Frontal cortex (tissue), 4 donors: ENCODE measurements around the gene COL11A2. TPM values are rescaled to one million over a fixed set of nuclear protein-coding genes. Genes with fewer than 3 reads are reported as not detected.
A peak's percentile ranks its signal among the peaks of the same experiment; 100 is the strongest.
"Not testable (repeated sequence)": the region's sequence is repeated elsewhere in the genome, so short reads cannot be mapped to it uniquely, and the experiment has no call there.

ENCODE experiments used
- DNase-seq, 2 donors: peaks; one replicate each; pipeline ENCODE4 v3.0.0; 2012; ENCODE audit warnings: low spot score in 2 of 2
- FAIRE-seq: peaks from 2 replicates; lab custom pipeline; 2012; peaks lifted over from hg19 to GRCh38; lab: Jason Lieb, UNC
- total RNA-seq: library from RNA; depleted of rRNA; stranded (reverse); fragments of >200 nt; gene quantifications from one replicate; pipeline ENCODE4 v1.2.3, GENCODE V29; 2014
- donor health status: control.
- donor health status: control.
- donor health status: control.

The COL11A2 gene
- total RNA-seq, 1 donor from 2014 or later: 1.2 TPM

DNA sequence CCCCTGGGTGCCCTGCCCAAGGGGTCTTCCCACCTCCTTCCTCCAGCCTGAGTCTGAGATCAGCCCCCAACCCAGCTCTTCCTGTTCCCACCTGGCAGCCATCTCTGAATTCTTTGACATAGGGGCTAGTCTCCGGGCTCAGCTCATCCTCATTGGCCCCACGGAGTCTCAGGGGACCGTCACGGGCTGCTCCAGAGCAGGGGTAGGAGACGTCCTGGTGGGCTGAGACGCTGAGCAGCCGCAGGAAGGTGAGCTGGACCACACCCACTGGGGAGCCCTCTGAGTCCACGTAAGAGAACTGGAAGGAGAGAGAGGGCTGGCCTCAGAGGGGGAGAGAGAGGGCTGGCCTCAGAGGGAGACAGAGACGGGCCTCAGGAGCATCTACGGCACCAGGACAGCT is 28.1 kb downstream of the COL11A2 start:
- DNase-seq (no peak), FAIRE-seq (no peak)

- DNase-seq (peak in 1 of 2 donors; percentile 6), FAIRE-seq (no peak)
These were observed 28.7 kb downstream of the COL11A2 start for GRCh38 chr6:33163540-33163939.

GRCh38 chr6:33161354-33162331 is 30.6 kb downstream of the COL11A2 start:
- FAIRE-seq: no peak
- peak; percentile 79 to 93 for DNase-seq

- DNase-seq (peak; percentile 35 to 54), FAIRE-seq (no peak)
These were observed 31.4 kb downstream of the COL11A2 start for GRCh38 chr6:33160728-33161344.

DNA sequence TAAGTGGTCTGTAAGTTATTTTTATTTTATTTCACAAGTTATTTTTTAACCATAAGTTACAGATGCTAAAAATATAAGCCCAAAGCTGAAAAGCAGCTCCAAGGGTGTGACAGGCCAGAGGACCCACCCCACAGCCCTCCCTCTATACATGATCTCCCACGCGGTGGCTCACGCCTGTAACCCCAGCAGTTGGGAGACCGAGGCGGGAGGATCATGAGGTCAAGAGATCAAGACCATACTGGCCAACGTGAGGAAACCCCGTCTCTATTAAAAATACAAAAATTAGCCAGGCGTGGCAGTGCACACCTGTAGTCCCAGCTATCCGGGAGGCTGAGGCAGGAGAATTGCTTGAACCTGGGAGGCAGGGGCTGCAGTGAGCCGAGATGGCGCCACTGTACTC is 32.2 kb downstream of the COL11A2 start:
- no peak for DNase-seq
- no peak for FAIRE-seq

DNA sequence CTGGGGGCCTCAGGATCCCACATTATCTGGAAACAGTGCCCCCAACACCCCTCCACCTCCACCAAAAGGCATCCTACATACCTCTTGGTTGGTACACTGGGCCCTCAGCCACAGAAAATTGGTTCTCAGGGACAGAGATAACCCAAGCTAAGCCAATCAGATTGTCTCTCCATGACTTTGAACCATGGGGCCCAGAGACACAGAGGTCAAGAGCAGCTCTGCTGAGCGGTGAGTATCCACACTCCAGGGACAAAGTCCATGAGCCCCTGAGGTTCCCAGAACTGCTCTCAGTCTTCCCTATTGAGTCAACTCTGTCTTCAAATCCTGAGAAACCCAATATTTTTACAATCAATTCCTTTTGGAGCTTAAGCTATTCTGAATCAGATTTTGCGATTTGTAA is 35.3 kb downstream of the COL11A2 start:
- DNase-seq: no peak
- no peak for FAIRE-seq

DNA sequence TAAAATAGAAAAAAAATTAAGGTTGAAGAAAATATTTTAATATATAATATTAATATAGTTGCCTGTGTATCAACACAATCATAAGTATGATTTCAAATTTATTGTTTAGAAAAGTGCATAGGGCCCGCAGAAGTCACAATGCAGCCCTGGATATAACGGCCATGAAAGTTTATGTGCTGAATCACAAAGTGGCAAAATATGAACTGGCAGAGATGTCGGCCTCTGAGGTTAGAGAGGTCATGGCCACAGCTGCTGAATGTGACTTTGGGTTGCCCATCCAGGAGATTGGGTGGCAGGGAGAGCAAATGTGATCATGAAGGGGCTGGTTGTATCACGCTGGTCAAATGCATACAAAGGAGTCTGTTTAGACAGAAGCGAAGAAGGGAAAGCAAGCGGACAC is 35.7 kb downstream of the COL11A2 start:
- FAIRE-seq (no peak), DNase-seq (no peak)

GRCh38 chr6:33154349-33154748 is 37.9 kb downstream of the COL11A2 start:
- DNase-seq (no peak), FAIRE-seq (no peak)

DNA sequence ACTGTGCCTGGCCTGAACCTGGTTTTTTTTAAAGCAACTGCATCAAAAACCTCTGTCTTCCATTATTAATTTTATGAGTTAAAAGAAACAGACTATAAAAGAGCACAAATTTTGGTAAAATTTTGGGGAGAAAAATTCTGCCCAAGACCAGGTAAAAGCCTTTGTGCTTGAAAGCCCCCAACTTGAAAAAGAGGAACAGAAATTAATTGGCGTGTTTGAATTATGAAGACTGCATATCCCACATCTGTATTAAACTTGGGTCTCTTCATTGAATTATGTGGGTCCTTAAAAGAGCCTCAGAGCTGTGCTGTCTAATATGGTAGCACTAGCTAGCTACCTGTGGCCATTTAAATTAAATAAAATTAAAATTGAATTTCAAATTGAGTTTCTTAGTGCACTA is 41.2 kb downstream of the COL11A2 start:
- DNase-seq (no peak), FAIRE-seq (no peak)

GRCh38 chr6:33150560-33150959 is 41.7 kb downstream of the COL11A2 start:
- DNase-seq, FAIRE-seq: not testable (repeated sequence)

GRCh38 chr6:33147807-33148666 is 44.2 kb downstream of the COL11A2 start:
- FAIRE-seq (peak; percentile 92), DNase-seq (peak in 1 of 2 donors; percentile 47)

DNA sequence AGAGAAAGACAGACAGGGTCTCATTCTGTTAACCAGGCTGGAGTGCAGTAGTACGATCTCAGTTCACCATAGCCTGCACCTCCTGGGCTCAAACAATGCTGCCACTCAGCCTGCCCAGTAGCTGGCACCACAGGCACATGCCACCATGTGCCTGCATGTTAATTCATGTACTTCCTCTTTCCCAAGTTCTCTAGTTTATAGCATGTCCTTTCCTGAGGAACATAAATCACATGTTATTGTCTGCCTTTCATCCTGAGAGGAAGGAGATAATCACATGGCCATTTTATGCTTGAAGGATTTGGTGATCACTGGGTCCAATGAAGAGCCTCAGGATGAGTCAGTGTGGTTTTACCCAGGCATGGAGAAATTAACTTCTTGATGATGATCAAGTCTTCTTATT is 47.9 kb downstream of the COL11A2 start:
- DNase-seq: no peak
- no peak for FAIRE-seq

- DNase-seq (no peak), FAIRE-seq (no peak)
These were observed 49.0 kb downstream of the COL11A2 start for GRCh38 chr6:33143113-33143770.

- FAIRE-seq (no peak), DNase-seq (no peak)
These were observed 49.7 kb downstream of the COL11A2 start for GRCh38 chr6:33142501-33143070.

- no peak for FAIRE-seq
These were observed 51.7 kb downstream of the COL11A2 start for GRCh38 chr6:33140556-33140955.

GRCh38 chr6:33139596-33140206 is 52.6 kb downstream of the COL11A2 start:
- DNase-seq (no peak), FAIRE-seq (no peak)

More at GRCh38 chr6:33140556-33140955, 51.7 kb downstream of the COL11A2 start:
- no peak for DNase-seq

- no peak for FAIRE-seq
- no peak for DNase-seq
These were observed 55.9 kb downstream of the COL11A2 start for GRCh38 chr6:33136310-33136900.

- FAIRE-seq: no peak
- DNase-seq: no peak
These were observed 60.2 kb downstream of the COL11A2 start for GRCh38 chr6:33132081-33132524.
